Type B pancreatic cell (in vitro differentiated cells): ENCODE results near the gene NATD1. TPM values are rescaled to one million over a fixed set of nuclear protein-coding genes. Genes with fewer than 3 reads are reported as not detected.

Experiments
- DNase-seq: peaks from one replicate; pipeline ENCODE4 v3.0.0; 2021; ENCODE audit warnings: mixed read lengths; ENCODE audit not compliant: unreplicated experiment; ENCODE audit errors: extremely low spot score
- H3K27ac Mint-ChIP-seq: 2 replicates; pipeline ENCODE4 v1.8.0; 2021; ENCODE audit warnings: mild to moderate bottlenecking, mixed read lengths
- H3K27me3 Mint-ChIP-seq: 2 replicates; pipeline ENCODE4 v1.8.0; 2021; ENCODE audit warnings: mixed read lengths
- H3K36me3 Mint-ChIP-seq: 2 replicates; pipeline ENCODE4 v1.8.0; 2021; ENCODE audit warnings: mixed read lengths
- H3K4me1 Mint-ChIP-seq: one replicate; pipeline ENCODE4 v1.8.0; 2021; ENCODE audit warnings: mixed read lengths; ENCODE audit not compliant: unreplicated experiment
- H3K4me3 Mint-ChIP-seq: 2 replicates; pipeline ENCODE4 v1.8.0; 2021; ENCODE audit warnings: mild to moderate bottlenecking, mixed read lengths
- H3K9me3 Mint-ChIP-seq: 2 replicates; pipeline ENCODE4 v1.8.0; 2021; ENCODE audit warnings: mixed read lengths
- CTCF ChIP-seq: fragments of 200-600 bp; sonication (generic); conservative IDR thresholded peaks from 2 replicates; pipeline ENCODE4 v1.5.0; 2021; ENCODE audit warnings: antibody characterized with exemption, mild to moderate bottlenecking
- total RNA-seq: library from RNA; stranded (reverse); gene quantifications from 2 replicates; pipeline ENCODE4 v1.2.1, GENCODE V29; 2021; ENCODE audit warnings: low replicate concordance

Gene NATD1
- total RNA-seq, 1 donor from 2014 or later, result 10.7 TPM

GRCh38 chr17:21252289-21252795 lies 868 bp downstream of the NATD1 start:
- Mint-ChIP-seq H3K4me1 (peaks cover 9% of the 10 kb centered on the region), H3K27ac (peak overlapping the region; percentile 51), H3K36me3 (no peaks in the 10 kb centered on the region), H3K9me3 (no peaks in the 10 kb centered on the region), H3K27me3 (no peaks in the 10 kb centered on the region), H3K4me3 (peak overlapping the region; percentile 86)
- no peak for TF ChIP-seq CTCF
- no peak for DNase-seq

- peaks cover 9% of the 10 kb centered on the region for H3K4me1 Mint-ChIP-seq
Observed at GRCh38 chr17:21251337-21252010, 1.7 kb downstream of the NATD1 start.

GRCh38 chr17:21250854-21251253 lies 2.4 kb downstream of the NATD1 start:
- no peak for DNase-seq
- H3K36me3 Mint-ChIP-seq, result no peaks in the 10 kb centered on the region
- no peaks in the 10 kb centered on the region for H3K27me3 Mint-ChIP-seq
- H3K4me3 Mint-ChIP-seq, result peak overlapping the region; percentile 41
- TF ChIP-seq CTCF, result no peak
- peaks cover 9% of the 10 kb centered on the region for H3K4me1 Mint-ChIP-seq
- H3K27ac Mint-ChIP-seq, result no peak overlapping the region
- no peaks in the 10 kb centered on the region for H3K9me3 Mint-ChIP-seq

More at GRCh38 chr17:21251337-21252010, 1.7 kb downstream of the NATD1 start:
- Mint-ChIP-seq H3K9me3 (no peaks in the 10 kb centered on the region), H3K36me3 (no peaks in the 10 kb centered on the region), H3K27ac (no peak overlapping the region), H3K27me3 (no peaks in the 10 kb centered on the region), H3K4me3 (peak overlapping the region; percentile 86)
- DNase-seq, result no peak
- TF ChIP-seq CTCF, result no peak

DNA sequence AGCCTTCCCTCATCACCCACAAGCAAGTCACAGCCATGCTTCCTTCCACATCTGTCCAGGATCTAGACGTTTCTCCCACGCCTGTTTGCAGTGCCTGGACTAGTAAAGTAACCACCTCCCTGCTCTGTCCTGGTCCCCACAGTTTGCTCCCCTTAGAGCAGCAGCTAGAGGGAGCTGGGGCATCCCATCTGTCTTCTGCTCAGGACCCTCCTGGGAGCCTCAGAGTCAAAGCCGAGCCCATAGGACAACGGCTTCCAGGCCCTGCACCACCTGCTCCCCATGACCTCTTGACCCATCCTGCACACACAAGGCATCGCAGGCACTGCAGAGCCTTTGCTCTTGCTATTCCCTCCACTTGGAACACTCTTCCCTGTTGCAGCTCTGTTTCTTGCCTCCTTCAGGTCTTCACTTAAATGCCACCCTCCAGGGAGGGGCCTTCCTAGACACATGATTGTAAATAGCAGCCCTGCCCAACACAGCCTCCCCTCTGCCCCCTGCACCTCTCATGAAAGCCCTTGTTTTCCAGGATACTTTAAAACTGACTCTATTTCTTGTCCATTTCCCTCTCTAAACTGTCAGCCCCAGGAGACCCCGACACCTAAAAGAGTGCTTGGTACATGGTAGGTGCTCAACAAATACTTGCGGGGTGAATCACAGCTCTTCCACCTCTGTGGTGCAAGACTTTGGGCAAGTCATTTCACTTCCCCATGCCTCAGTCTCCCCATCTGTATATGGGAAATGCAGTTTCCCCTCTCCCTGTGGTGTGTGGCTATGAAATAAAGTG lies 3.1 kb downstream of the NATD1 start:
- no peak for DNase-seq
- no peak overlapping the region for H3K27ac Mint-ChIP-seq
- H3K27me3 Mint-ChIP-seq, result no peaks in the 10 kb centered on the region
- H3K36me3 Mint-ChIP-seq, result no peaks in the 10 kb centered on the region
- no peak for TF ChIP-seq CTCF
- H3K4me3 Mint-ChIP-seq, result peak overlapping the region; percentile 12
- no peaks in the 10 kb centered on the region for H3K9me3 Mint-ChIP-seq
- H3K4me1 Mint-ChIP-seq, result peaks cover 9% of the 10 kb centered on the region

DNA sequence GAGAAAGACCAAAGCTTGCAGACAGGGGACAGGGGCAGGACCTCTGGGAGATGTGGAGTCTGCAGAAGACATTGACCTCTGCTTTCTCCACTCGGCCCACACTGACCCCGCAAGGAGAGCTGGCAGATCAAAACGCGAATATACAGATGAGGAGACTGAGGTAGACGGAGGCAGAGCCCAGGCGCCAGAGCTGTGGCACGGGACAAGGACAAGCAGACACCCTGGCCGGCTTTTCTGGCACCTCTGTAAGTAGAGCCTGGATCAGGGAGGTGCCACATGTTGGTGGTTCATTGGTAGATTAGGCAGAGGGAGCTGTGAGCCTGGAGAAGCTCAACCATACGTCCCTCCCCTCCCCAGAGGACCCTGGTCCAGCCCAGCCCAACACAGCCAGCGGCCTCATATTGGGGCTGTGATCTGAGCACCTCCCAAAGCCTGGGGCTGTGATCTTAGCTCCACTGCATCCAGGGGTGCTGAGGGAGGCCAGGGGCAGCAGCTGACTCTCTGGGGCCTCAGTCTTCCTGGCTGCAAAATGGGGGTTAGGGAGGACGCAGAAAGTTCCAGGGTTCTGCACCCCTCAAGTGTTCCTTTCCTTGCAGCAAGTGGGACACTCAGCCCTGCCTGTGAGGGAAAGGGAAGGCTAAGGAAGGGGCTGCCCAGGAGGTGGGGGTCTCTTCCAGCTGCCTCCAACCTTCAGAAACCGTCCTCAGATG lies 4.0 kb downstream of the NATD1 start:
- no peak overlapping the region for H3K4me3 Mint-ChIP-seq
- H3K27me3 Mint-ChIP-seq, result no peaks in the 10 kb centered on the region
- no peak overlapping the region for H3K27ac Mint-ChIP-seq
- no peaks in the 10 kb centered on the region for H3K36me3 Mint-ChIP-seq
- DNase-seq, result no peak
- peaks cover 9% of the 10 kb centered on the region for H3K4me1 Mint-ChIP-seq
- no peak for TF ChIP-seq CTCF
- H3K9me3 Mint-ChIP-seq, result no peaks in the 10 kb centered on the region
